Measurements from ENCODE around the gene UBQLNL. TPM values are rescaled to one million over a fixed set of nuclear protein-coding genes. Genes with fewer than 3 reads are reported as not detected.

Gene UBQLNL
- total and polyA plus RNA-seq, 10 of the 15 experiments (the other 5 are each of a cell fraction or from before 2014, with no cell fraction given): 0.13 to 1.6 (median 0.37) TPM

DNA sequence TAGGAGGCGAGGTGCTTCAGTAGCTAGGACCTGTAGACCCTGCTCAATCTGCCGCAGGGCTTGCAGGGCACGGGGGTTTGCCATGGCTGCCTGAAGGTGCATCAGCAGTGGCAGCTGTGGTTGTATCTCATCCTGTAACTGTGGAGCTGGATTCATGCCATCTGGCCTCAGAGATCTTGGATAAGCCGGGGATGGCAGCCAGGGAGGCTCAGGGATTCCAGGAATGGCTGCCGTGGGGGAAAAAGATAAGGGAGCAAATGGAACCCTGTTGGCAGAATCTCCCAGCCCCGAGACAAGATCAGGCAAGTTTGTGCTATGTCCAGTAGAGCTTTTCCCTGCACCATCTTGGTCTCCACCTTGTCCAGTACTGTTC is 8.6 kb downstream of the UBQLNL start:
- intact Hi-C loops (cut with micrococcal nuclease; ENCODE audit: unreplicated experiment) (no loop called here), in situ Hi-C loops (cut with MboI) (no loop called here)
- 17% methylated on average over 6 of the region's 6 CpGs for WGBS (ENCODE audit: insufficient coverage, insufficient replicate concordance, low lambda C conversion rate, missing lambda C conversion rate)
- ChIA-PET POLR2A (no interaction called here), RAD21 (ENCODE audit: unreplicated experiment) (no interaction called here), SMC1A (ENCODE audit: uncharacterized antibody, unreplicated experiment) (no interaction called here), CTCF (interaction anchor here (1.3 to 1.5 kb wide), 3 partner anchors 12 to 38 kb away, joined by 3 to 7 read pairs (median 3); no protein-coding TSS in a partner anchor)
- Histone ChIP-seq H3K79me2 (ENCODE audit: control insufficient read depth, insufficient read depth, low read length) (no peaks in the 10 kb centered on the region), H3K27me3 (replicated peaks in 1 of 2; ENCODE audit: control insufficient read depth in 2 of 2, insufficient read depth in 2 of 2, low read length in 1 of 2) (no peaks in the 10 kb centered on the region; a peak in 1 of 4 replicates), H3K27ac (ENCODE audit: control insufficient read depth, insufficient read depth) (no peak overlapping the region), H3K4me3 (no peak overlapping the region), H2AFZ (ENCODE audit: control insufficient read depth, low read depth, low read length) (no peak overlapping the region), H3K4me1 (ENCODE audit: control insufficient read depth, insufficient read depth, low read length) (no peaks in the 10 kb centered on the region), H3K9me3 (replicated peaks; ENCODE audit: control insufficient read depth, insufficient read depth, low read length) (no peaks in the 10 kb centered on the region), H4K20me1 (ENCODE audit: control insufficient read depth, insufficient read depth) (no peaks in the 10 kb centered on the region), H3K4me2 (ENCODE audit: control insufficient read depth, insufficient read depth) (no peak overlapping the region), H3K9ac (ENCODE audit: control insufficient read depth, insufficient read depth, low read length) (no peak overlapping the region), H3K36me3 (ENCODE audit: control insufficient read depth in 2 of 2, insufficient read depth in 2 of 2, low read length in 1 of 2) (no peaks in the 10 kb centered on the region)
- FAIRE-seq (no peak), DNase-seq (ENCODE audit: low read depth, low spot score) (no peak), ATAC-seq (no peak)
- BruUV-seq (replicated peaks): no TSS peak
- TF ChIP-seq EGR1 (IDR thresholded peaks at IDR 0.05; ENCODE audit: borderline replicate concordance in 1 of 2, low read depth in 2 of 2, low read length in 2 of 2): no peak
- TF ChIP-seq, protein P1, sequence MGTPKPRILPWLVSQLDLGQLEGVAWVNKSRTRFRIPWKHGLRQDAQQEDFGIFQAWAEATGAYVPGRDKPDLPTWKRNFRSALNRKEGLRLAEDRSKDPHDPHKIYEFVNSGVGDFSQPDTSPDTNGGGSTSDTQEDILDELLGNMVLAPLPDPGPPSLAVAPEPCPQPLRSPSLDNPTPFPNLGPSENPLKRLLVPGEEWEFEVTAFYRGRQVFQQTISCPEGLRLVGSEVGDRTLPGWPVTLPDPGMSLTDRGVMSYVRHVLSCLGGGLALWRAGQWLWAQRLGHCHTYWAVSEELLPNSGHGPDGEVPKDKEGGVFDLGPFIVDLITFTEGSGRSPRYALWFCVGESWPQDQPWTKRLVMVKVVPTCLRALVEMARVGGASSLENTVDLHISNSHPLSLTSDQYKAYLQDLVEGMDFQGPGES (IDR thresholded peaks at IDR 0.05): no peak

- H3K9ac ChIP-seq (ENCODE audit: control insufficient read depth, insufficient read depth, low read length): no peak overlapping the region
- DNase-seq (ENCODE audit: low read depth, low spot score) (no peak), ATAC-seq (no peak), FAIRE-seq (no peak)
- ChIA-PET SMC1A (ENCODE audit: uncharacterized antibody, unreplicated experiment) (interaction anchor here (1.9 kb wide), 1 partner anchor 21 kb away, joined by 4 read pairs; no protein-coding TSS in a partner anchor), CTCF (interaction anchor here (0.5 to 1.5 kb wide), 3 partner anchors 31 to 195 kb away, joined by 3 to 7 read pairs (median 3); no protein-coding TSS in a partner anchor), POLR2A (no interaction called here), RAD21 (ENCODE audit: unreplicated experiment) (no interaction called here)
- no peak overlapping the region for H3K27ac ChIP-seq (ENCODE audit: control insufficient read depth, insufficient read depth)
- intact Hi-C loops (cut with micrococcal nuclease; ENCODE audit: unreplicated experiment): no loop called here
- H3K36me3 ChIP-seq (ENCODE audit: control insufficient read depth in 2 of 2, insufficient read depth in 2 of 2, low read length in 1 of 2): no peaks in the 10 kb centered on the region
- 17% methylated on average over 9 of the region's 9 CpGs for WGBS (ENCODE audit: insufficient coverage, insufficient replicate concordance, low lambda C conversion rate, missing lambda C conversion rate)
- H3K4me2 ChIP-seq (ENCODE audit: control insufficient read depth, insufficient read depth): no peak overlapping the region
- H3K79me2 ChIP-seq (ENCODE audit: control insufficient read depth, insufficient read depth, low read length): no peaks in the 10 kb centered on the region
- BruUV-seq (replicated peaks): no TSS peak
- no peak overlapping the region for H2AFZ ChIP-seq (ENCODE audit: control insufficient read depth, low read depth, low read length)
- in situ Hi-C loops (cut with MboI): no loop called here
- no peaks in the 10 kb centered on the region; a peak in 1 of 4 replicates for H3K27me3 ChIP-seq (replicated peaks in 1 of 2; ENCODE audit: control insufficient read depth in 2 of 2, insufficient read depth in 2 of 2, low read length in 1 of 2)
- no peaks in the 10 kb centered on the region for H3K9me3 ChIP-seq (replicated peaks; ENCODE audit: control insufficient read depth, insufficient read depth, low read length)
- no peak overlapping the region for H3K4me3 ChIP-seq
- H4K20me1 ChIP-seq (ENCODE audit: control insufficient read depth, insufficient read depth): no peaks in the 10 kb centered on the region
- H3K4me1 ChIP-seq (ENCODE audit: control insufficient read depth, insufficient read depth, low read length): no peaks in the 10 kb centered on the region
- TF ChIP-seq IRF5 (IDR thresholded peaks at IDR 0.05; ENCODE audit: borderline replicate concordance) (no peak), RELA (IDR thresholded peaks at IDR 0.05; ENCODE audit: borderline replicate concordance, partially characterized antibody) (no peak), SIX5 (IDR thresholded peaks at IDR 0.05; ENCODE audit: low read depth, low read length, severe bottlenecking) (no peak), BMI1 (IDR thresholded peaks at IDR 0.05; ENCODE audit: borderline replicate concordance) (no peak), POLR2AphosphoS5 (IDR thresholded peaks at IDR 0.05; ENCODE audit: low read length) (no peak), GATAD2B (conservative IDR thresholded peaks at IDR 0.05; ENCODE audit: low read depth) (no peak), EP300 (IDR thresholded peaks at IDR 0.05; ENCODE audit: borderline replicate concordance in 1 of 2, control insufficient read depth in 1 of 2, low read depth in 2 of 2, low read length in 2 of 2) (no peak), MTA3 (IDR thresholded peaks at IDR 0.05; ENCODE audit: borderline replicate concordance, low read length) (no peak), USF2 (IDR thresholded peaks at IDR 0.05; ENCODE audit: borderline replicate concordance, low read depth, low read length) (no peak), CREB1 (IDR thresholded peaks at IDR 0.05; ENCODE audit: low read depth) (no peak), PAX5 (IDR thresholded peaks at IDR 0.05; ENCODE audit: borderline replicate concordance, low read depth, low read length) (no peak)
Observed at GRCh38 chr11:5507177-5507932, 9.1 kb downstream of the UBQLNL start.
